ENCODE data around the gene NXT2. TPM values are rescaled to one million over a fixed set of nuclear protein-coding genes. Genes with fewer than 3 reads are reported as not detected.
"Not testable (repeated sequence)": the region's sequence is repeated elsewhere in the genome, so short reads cannot be mapped to it uniquely, and the experiment has no call there.

The NXT2 gene
- polyA plus RNA-seq (ENCODE audit: insufficient read length in 12 of 12) = 10 to 100 TPM in 2 of 12 donors, 1 to 10 TPM in 9, not detected in 1; 5.5 to 11.2 (median 8.1) TPM
- long read RNA-seq, donor 1, partial matches to known transcripts = 0 of 5 reads
- long read RNA-seq, donor 1, other reads (novel, unspliced or antisense) = 0 of 5 reads
- long read RNA-seq, donor 2, partial matches to known transcripts = 0 of 4 reads
- long read RNA-seq, donor 2, other reads (novel, unspliced or antisense) = 0 of 4 reads
- long read RNA-seq, donor 3, partial matches to known transcripts = 0 of 1 reads
- long read RNA-seq, donor 3, other reads (novel, unspliced or antisense) = 0 of 1 reads
- long read RNA-seq, donor 4, partial matches to known transcripts = 0 of 1 reads
- long read RNA-seq, donor 4, other reads (novel, unspliced or antisense) = 0 of 1 reads
- long read RNA-seq, donor 5, partial matches to known transcripts = 0 of 2 reads
- long read RNA-seq, donor 5, other reads (novel, unspliced or antisense) = 0 of 2 reads
- long read RNA-seq, donor 6 = 0 reads
- long read RNA-seq, donor 7, partial matches to known transcripts = 0 of 1 reads
- long read RNA-seq, donor 7, other reads (novel, unspliced or antisense) = 0 of 1 reads
- long read RNA-seq, donor 8, transcript NXT2-203 (4 exons, 2,562 nt) = major isoform, 6 of 6 reads
- long read RNA-seq, donor 8, partial matches to known transcripts = 0 of 6 reads
- long read RNA-seq, donor 8, other reads (novel, unspliced or antisense) = 0 of 6 reads
- long read RNA-seq, donor 9, partial matches to known transcripts = 0 of 7 reads
- long read RNA-seq, donor 9, other reads (novel, unspliced or antisense) = 0 of 7 reads
- long read RNA-seq, donor 10, transcript NXT2-202 (4 exons, 1,085 nt) = major isoform, 5 of 8 reads
- long read RNA-seq, donor 10, partial matches to known transcripts = 0 of 8 reads
- long read RNA-seq, donor 10, other reads (novel, unspliced or antisense) = 0 of 8 reads
- long read RNA-seq, donor 11, transcript NXT2-203 (4 exons, 2,562 nt) = major isoform, 6 of 9 reads
- long read RNA-seq, donor 11, partial matches to known transcripts = 0 of 9 reads
- long read RNA-seq, donor 11, other reads (novel, unspliced or antisense) = 0 of 9 reads

DNA sequence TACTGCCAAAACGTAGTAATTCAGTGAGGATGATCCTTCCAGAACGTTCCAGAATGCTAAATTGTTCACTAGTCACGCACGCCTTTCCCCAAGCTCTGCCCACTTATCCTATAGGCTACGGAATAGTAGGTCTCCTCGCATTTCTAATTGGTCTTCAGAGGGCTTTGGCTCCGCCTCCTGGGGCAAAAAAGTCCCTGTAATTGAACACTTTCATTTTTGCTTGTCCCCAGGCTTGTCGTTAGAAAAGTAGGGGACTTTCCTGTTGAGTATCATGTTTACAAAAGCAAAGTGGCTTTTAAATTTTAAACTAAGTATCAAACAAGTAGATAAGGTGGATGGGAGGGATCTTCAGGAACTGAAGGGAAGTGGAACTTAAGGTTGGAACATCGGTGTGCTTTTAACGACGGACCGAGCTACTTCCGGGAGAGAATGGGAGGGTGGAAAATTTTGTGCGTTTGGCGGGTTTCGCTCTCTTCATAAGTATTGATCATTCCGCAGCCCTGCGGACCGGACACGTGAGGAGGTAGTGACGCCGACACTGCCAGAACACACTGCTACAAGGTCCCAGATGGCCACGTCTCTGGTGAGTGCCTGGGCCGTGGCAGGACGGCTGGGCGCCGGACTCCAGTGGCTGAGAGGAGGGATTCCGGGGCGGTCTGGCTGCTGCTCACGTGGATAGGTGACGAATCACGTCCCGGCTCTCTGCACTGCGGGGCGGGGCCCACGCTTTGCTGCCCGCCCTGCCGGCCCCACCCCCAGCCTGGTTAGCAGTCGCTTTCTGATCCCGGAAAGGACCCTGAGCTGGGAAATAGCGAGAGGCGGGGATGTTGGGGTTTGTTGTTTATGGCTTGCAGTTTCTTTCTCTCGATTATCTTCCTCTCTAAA lies at the start of gene NXT2:
Gene NXT2, plus strand, starts transcription at position 406 of the 885 bp plus-strand sequence. Its CDS starts 163 bp downstream, at position 569.
- DNase-seq = peak; percentile 91

GRCh38 chrX:109487640-109488039 lies 49.0 kb upstream of the NXT2 start:
- no peak for DNase-seq

- no peak for DNase-seq
These were observed 47.5 kb upstream of the NXT2 start for GRCh38 chrX:109489174-109489573.

GRCh38 chrX:109498434-109498833 lies 38.2 kb upstream of the NXT2 start:
- no peak for DNase-seq

GRCh38 chrX:109501176-109501575 lies 35.5 kb upstream of the NXT2 start:
- no peak for DNase-seq

- DNase-seq = no peak
These were observed 27.7 kb upstream of the NXT2 start for GRCh38 chrX:109508915-109509314.

DNA sequence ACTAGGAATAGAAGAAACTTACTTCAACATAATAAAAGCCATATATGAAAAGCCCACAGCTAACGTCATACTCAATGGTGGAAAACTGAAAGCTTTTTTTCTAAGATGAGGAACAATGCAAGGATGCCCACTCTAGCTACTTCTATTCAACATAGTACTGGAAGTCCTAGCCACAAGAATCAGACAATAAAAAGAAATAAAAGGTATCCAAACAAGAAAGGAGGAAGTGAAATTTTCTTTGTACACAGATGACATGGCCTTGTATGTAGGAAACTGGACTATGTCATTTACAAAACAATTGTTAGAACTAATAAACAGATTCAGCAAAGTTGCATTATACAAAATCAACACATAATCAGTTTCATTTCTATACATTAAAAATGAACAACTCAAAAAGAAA lies 25.5 kb upstream of the NXT2 start:
- DNase-seq = no peak

- no peak for DNase-seq
These were observed 17.6 kb upstream of the NXT2 start for GRCh38 chrX:109519001-109519400.

DNA sequence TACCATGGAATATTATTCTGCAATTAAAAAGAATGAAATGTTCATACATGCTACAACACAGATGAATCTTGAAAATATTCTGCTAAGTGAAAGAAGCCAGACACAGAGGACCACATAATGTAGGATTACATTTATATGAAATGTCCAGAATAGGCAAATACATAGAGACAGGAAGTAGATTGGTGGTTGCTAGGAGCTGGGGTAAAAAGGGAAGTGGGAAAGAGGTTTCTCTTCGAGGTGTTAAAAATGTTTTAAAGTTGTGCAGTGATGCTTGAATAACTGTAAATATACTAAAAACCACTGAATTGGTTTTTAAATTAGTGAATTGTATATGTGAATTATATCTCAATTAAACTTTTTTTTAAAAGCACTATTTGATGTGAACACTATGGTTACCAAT lies 3.6 kb upstream of the NXT2 start:
- no peak for DNase-seq

GRCh38 chrX:109533631-109534030 lies 3.0 kb upstream of the NXT2 start:
- DNase-seq = no peak

DNA sequence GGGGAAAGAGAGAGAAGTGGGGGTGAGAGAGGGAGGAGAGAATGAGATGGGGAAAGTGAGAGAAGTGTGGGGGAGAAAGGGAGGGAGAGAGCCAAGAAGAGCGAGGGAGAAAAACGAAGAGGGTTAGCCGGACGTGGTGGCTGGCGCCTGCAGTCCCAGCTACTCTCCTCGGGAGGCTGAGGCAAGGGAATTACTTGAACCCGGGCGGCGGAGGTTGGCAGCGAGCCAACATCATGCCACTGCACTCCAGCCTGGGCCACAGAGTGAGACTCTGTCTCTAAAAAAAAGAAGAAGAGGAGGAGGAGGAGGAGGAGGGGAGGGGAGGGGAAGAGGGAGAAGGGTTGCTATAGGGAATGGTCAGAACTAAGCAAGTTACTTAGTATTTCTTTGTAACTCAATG lies 1.7 kb upstream of the NXT2 start:
- no peak for DNase-seq

GRCh38 chrX:109535578-109535977 lies 1.1 kb upstream of the NXT2 start:
- DNase-seq = no peak

DNA sequence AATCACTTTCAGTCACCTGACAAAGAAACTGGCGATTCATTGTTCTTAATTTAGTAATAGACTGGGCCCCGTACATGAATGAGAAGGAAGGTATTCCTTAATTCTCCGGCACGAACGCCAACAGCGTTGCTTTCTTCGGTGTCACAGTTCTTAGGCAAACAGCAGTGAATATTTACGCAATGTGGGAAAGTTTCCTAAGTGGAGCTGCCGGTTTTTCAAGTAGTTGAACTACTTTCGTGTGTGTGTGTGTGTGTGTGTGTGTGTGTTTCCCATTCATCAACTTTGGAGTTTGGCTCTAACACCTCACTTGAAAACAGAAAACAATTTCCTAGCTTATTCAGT lies 651 bp downstream of the NXT2 start:
- DNase-seq = no peak

- DNase-seq = not testable (repeated sequence)
These were observed 2.4 kb downstream of the NXT2 start for GRCh38 chrX:109539007-109539406.

DNA sequence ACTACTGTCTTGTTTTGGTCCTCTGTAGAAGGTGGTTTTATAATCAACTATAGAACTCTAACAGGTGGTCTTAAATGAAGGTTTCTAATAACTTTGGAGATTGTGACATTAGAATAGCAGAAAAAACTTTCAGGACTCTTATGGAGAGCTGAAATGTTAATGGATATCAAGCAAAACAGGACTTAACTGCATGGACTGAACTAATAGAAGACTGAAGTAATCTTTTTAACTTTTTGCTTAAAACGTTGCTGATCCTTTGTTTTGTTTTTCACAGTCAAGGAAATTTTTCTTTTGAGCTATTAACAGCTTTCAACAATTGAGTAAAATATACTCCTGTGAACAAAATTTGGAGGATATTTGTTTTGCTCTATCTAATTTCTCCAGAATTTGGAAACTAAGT lies 17.2 kb downstream of the NXT2 start:
- DNase-seq = no peak

DNA sequence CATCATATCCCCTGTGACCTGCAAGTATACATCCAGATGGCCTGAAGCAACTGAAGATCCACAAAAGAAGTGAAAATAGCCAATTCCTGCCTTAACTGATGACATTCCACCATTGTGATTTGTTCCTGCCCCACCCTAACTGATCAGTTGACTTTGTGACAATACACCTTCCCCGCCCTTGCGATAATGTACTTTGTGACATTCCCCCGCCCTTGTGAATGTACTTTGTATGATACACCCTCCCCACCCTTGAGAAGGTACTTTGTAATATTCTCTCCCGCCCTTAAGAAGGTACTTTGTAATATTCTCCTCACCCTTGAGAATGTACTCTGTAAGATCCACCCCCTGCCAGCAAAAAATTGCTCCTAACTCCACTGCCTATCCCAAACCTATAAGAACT lies 39.4 kb downstream of the NXT2 start:
- not testable (repeated sequence) for DNase-seq

DNA sequence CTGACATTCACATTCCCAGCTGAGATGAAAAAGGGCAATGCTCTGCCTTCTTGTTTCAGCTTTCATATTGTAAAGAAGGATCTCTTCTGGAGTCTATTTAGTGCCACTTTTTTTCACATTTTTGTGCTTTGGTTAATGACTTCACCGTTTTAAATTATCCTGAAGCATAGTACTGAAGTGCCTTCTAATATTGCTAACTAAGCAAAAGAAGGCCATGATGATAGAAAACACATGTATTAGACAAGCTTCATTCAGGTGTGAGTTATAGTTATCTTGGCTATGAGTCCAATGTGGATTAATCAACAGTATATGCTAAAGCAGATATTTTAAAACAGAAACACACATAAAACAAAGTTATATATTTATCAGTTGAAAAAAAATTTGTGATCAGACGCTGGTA lies 40.4 kb downstream of the NXT2 start:
- DNase-seq = no peak

- DNase-seq = no peak
These were observed 42.3 kb downstream of the NXT2 start for GRCh38 chrX:109578916-109579315.

DNA sequence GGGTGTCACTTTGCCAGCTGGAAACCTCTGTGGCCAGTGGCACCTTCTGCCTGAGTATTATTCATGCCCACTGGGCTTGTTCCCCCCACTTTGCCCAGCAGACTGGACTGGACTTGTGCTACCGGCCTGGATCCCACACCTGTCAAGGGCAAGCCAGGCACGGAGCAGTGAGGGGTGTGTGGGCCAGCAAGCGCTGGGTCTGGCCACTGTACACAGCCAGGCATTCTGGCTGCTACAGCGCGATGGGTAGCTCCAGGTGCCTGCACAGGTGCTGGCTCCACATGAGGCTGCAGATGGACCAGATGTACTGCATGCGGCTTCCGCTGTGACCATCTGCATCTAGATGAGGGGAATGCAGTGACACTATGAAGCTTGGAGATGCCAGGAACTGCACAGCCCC lies 48.8 kb downstream of the NXT2 start:
- no peak for DNase-seq

GRCh38 chrX:109590176-109590575 lies 53.5 kb downstream of the NXT2 start:
- DNase-seq = no peak

All from muscle of arm (tissue), 14 donors.